ENCODE measurements around the gene WDR26.
"Not testable (repeated sequence)": the region's sequence is repeated elsewhere in the genome, so short reads cannot be mapped to it uniquely, and the experiment has no call there.

WDR26 gene

GRCh38 chr1:224434691-224435317 lies at the start of gene WDR26:
WDR26 (minus strand) TSS chr1:224434797.
- peak; percentile 59 to 83 for DNase-seq (ENCODE audit: low read depth in 1 of 2, low spot score in 1 of 2)

- not testable (repeated sequence) for DNase-seq (ENCODE audit: low read depth in 1 of 2, low spot score in 1 of 2)
Observed at GRCh38 chr1:224483206-224483605, 48.6 kb upstream of the WDR26 start.

- DNase-seq (ENCODE audit: low read depth in 1 of 2, low spot score in 1 of 2) = no peak
Observed at GRCh38 chr1:224482619-224483018, 48.0 kb upstream of the WDR26 start.

GRCh38 chr1:224481601-224482000 lies 47.0 kb upstream of the WDR26 start:
- DNase-seq (ENCODE audit: low read depth in 1 of 2, low spot score in 1 of 2) = no peak

- DNase-seq (ENCODE audit: low read depth in 1 of 2, low spot score in 1 of 2) = not testable (repeated sequence)
Observed at GRCh38 chr1:224480888-224481459, 46.4 kb upstream of the WDR26 start.

- DNase-seq (ENCODE audit: low read depth in 1 of 2, low spot score in 1 of 2) = not testable (repeated sequence)
Observed at GRCh38 chr1:224480200-224480599, 45.6 kb upstream of the WDR26 start.

GRCh38 chr1:224472806-224473205 lies 38.2 kb upstream of the WDR26 start:
- no peak for DNase-seq (ENCODE audit: low read depth in 1 of 2, low spot score in 1 of 2)

- DNase-seq (ENCODE audit: low read depth in 1 of 2, low spot score in 1 of 2) = no peak
Observed at GRCh38 chr1:224466154-224466553, 31.6 kb upstream of the WDR26 start.

GRCh38 chr1:224459966-224460365 lies 25.4 kb upstream of the WDR26 start:
- no peak for DNase-seq (ENCODE audit: low read depth in 1 of 2, low spot score in 1 of 2)

- no peak for DNase-seq (ENCODE audit: low read depth in 1 of 2, low spot score in 1 of 2)
Observed at GRCh38 chr1:224458996-224459395, 24.4 kb upstream of the WDR26 start.

GRCh38 chr1:224458296-224458695 lies 23.7 kb upstream of the WDR26 start:
- no peak for DNase-seq (ENCODE audit: low read depth in 1 of 2, low spot score in 1 of 2)

GRCh38 chr1:224457782-224458144 lies 23.2 kb upstream of the WDR26 start:
- DNase-seq (ENCODE audit: low read depth in 1 of 2, low spot score in 1 of 2) = no peak

GRCh38 chr1:224456637-224456953 lies 22.0 kb upstream of the WDR26 start:
- DNase-seq (ENCODE audit: low read depth in 1 of 2, low spot score in 1 of 2) = no peak

GRCh38 chr1:224454402-224455055 lies 19.9 kb upstream of the WDR26 start:
- no peak for DNase-seq (ENCODE audit: low read depth in 1 of 2, low spot score in 1 of 2)

- no peak for DNase-seq (ENCODE audit: low read depth in 1 of 2, low spot score in 1 of 2)
Observed at GRCh38 chr1:224450561-224451350, 16.2 kb upstream of the WDR26 start.

GRCh38 chr1:224450159-224450558 lies 15.6 kb upstream of the WDR26 start:
- no peak for DNase-seq (ENCODE audit: low read depth in 1 of 2, low spot score in 1 of 2)

- no peak for DNase-seq (ENCODE audit: low read depth in 1 of 2, low spot score in 1 of 2)
Observed at GRCh38 chr1:224448453-224449017, 13.9 kb upstream of the WDR26 start.

- no peak for DNase-seq (ENCODE audit: low read depth in 1 of 2, low spot score in 1 of 2)
Observed at GRCh38 chr1:224447971-224448370, 13.4 kb upstream of the WDR26 start.

- no peak for DNase-seq (ENCODE audit: low read depth in 1 of 2, low spot score in 1 of 2)
Observed at GRCh38 chr1:224447251-224447650, 12.7 kb upstream of the WDR26 start.

GRCh38 chr1:224438989-224439388 lies 4.4 kb upstream of the WDR26 start:
- DNase-seq (ENCODE audit: low read depth in 1 of 2, low spot score in 1 of 2) = no peak

- DNase-seq (ENCODE audit: low read depth in 1 of 2, low spot score in 1 of 2) = no peak
Observed at GRCh38 chr1:224435999-224436398, 1.4 kb upstream of the WDR26 start.

- no peak for DNase-seq (ENCODE audit: low read depth in 1 of 2, low spot score in 1 of 2)
Observed at GRCh38 chr1:224435318-224435763, 744 bp upstream of the WDR26 start.

All from activated CD4-positive, alpha-beta T cell treated with anti-CD3 and anti-CD28 coated beads, Interleukin-2, amount 50 U/mL, for 24 hours (primary cell).